Activated CD4-positive, CD25-positive, alpha-beta regulatory T cell treated with anti-CD3 and anti-CD28 coated beads, Interleukin-2, amount 50 U/mL, for 72 hours (primary cell): ENCODE data around the gene TBL1X.
A peak's percentile ranks its signal among the peaks of the same experiment; 100 is the strongest.
"Not testable (repeated sequence)": the region's sequence is repeated elsewhere in the genome, so short reads cannot be mapped to it uniquely, and the experiment has no call there.

ENCODE experiments used
- DNase-seq: peaks from one replicate; pipeline ENCODE4 v3.0.0; 2021

Gene TBL1X

GRCh38 chrX:9500584-9500983 is 35.7 kb downstream of the TBL1X start:
- no peak for DNase-seq

- DNase-seq, result no peak
These were observed 36.5 kb downstream of the TBL1X start for GRCh38 chrX:9501362-9501761.

GRCh38 chrX:9503261-9503660 is 38.4 kb downstream of the TBL1X start:
- DNase-seq, result no peak

GRCh38 chrX:9510366-9510765 is 45.5 kb downstream of the TBL1X start:
- no peak for DNase-seq

- DNase-seq, result no peak
These were observed 46.1 kb downstream of the TBL1X start for GRCh38 chrX:9510980-9511379.

GRCh38 chrX:9515489-9515888 is 50.6 kb downstream of the TBL1X start:
- DNase-seq, result no peak

- no peak for DNase-seq
These were observed 51.2 kb downstream of the TBL1X start for GRCh38 chrX:9515973-9516538.

- DNase-seq, result no peak
These were observed 51.8 kb downstream of the TBL1X start for GRCh38 chrX:9516635-9517034.

GRCh38 chrX:9518051-9518450 is 53.2 kb downstream of the TBL1X start:
- DNase-seq, result no peak

- DNase-seq, result no peak
These were observed 54.0 kb downstream of the TBL1X start for GRCh38 chrX:9518889-9519288.

GRCh38 chrX:9519546-9520216 is 54.8 kb downstream of the TBL1X start:
- DNase-seq, result no peak

GRCh38 chrX:9520217-9520590 is 55.3 kb downstream of the TBL1X start:
- DNase-seq, result no peak

GRCh38 chrX:9522378-9523155 is 57.7 kb downstream of the TBL1X start:
- DNase-seq, result no peak

- no peak for DNase-seq
These were observed 60.8 kb downstream of the TBL1X start for GRCh38 chrX:9525511-9526248.

GRCh38 chrX:9526965-9527364 is 62.1 kb downstream of the TBL1X start:
- no peak for DNase-seq

- DNase-seq, result no peak
These were observed 63.6 kb downstream of the TBL1X start for GRCh38 chrX:9528498-9528897.

- DNase-seq, result no peak
These were observed 64.4 kb downstream of the TBL1X start for GRCh38 chrX:9529223-9529622.

GRCh38 chrX:9530848-9531274 is 66.0 kb downstream of the TBL1X start:
- peak; percentile 43 for DNase-seq

GRCh38 chrX:9532349-9532748 is 67.5 kb downstream of the TBL1X start:
- no peak for DNase-seq

- DNase-seq, result no peak
These were observed 68.8 kb downstream of the TBL1X start for GRCh38 chrX:9533611-9534010.

GRCh38 chrX:9534686-9535085 is 69.8 kb downstream of the TBL1X start:
- DNase-seq, result no peak

GRCh38 chrX:9535101-9535500 is 70.2 kb downstream of the TBL1X start:
- no peak for DNase-seq

- not testable (repeated sequence) for DNase-seq
These were observed 71.3 kb downstream of the TBL1X start for GRCh38 chrX:9536156-9536555.

GRCh38 chrX:9537781-9538180 is 72.9 kb downstream of the TBL1X start:
- DNase-seq, result no peak
